Testis (tissue), 3 donors: ENCODE measurements around the gene LYRM4. TPM values are rescaled to one million over a fixed set of nuclear protein-coding genes. Genes with fewer than 3 reads are reported as not detected.

Experiments used
- DNase-seq: peaks from one replicate; pipeline ENCODE4 v3.0.0-alpha.2; 2019
- H3K27ac ChIP-seq, 2 donors: fragments of 200-600 bp; sonication (generic); one replicate each; pipeline ENCODE4 v1.5.1; 2019
- H3K27me3 ChIP-seq: fragments of 200-600 bp; sonication (generic); one replicate; pipeline ENCODE4 v1.5.1; 2019
- H3K36me3 ChIP-seq: fragments of 200-600 bp; sonication (generic); one replicate; pipeline ENCODE4 v1.5.1; 2017; ENCODE audit warnings: low read depth; ENCODE audit errors: missing control alignments
- H3K4me1 ChIP-seq: fragments of 200-600 bp; sonication (generic); one replicate; pipeline ENCODE4 v1.5.1; 2019
- H3K4me3 ChIP-seq, 2 donors: fragments of 200-600 bp; sonication (generic); one replicate each; pipeline ENCODE4 v1.5.1; 2017 to 2019
- H3K9me3 ChIP-seq: fragments of 200-600 bp; sonication (generic); one replicate; pipeline ENCODE4 v1.5.1; 2017
- CTCF ChIP-seq, 3 experiments: fragments of 450-650 bp in 2 of 3; fragments of 200-600 bp in 1 of 3; sonication (generic) in 1 of 3; IDR thresholded peaks; one replicate each; pipeline ENCODE4 v1.5.1; 2016 to 2019; ENCODE audit warnings: antibody characterized with exemption in 3 of 3, mild to moderate bottlenecking in 2 of 3, moderate library complexity in 1 of 3
- POLR2A ChIP-seq: fragments of 450-650 bp; IDR thresholded peaks from one replicate; pipeline ENCODE4 v1.6.1; 2017; ENCODE audit warnings: antibody characterized with exemption, mild to moderate bottlenecking, moderate library complexity
- WGBS, 2 donors: methylation state at CpG; one replicate each; pipeline ENCODE4 v1.1.5; 2018; 5-methylcytosine and 5-hydroxymethylcytosine counted together
- intact Hi-C: fragments of 100-400 bp; cut with DNase I; formaldehyde crosslinking; loops from one replicate; pipeline ENCODE4 v1.15.1; 2023; ENCODE audit warnings: low total_unique reads
- polyA plus RNA-seq: library from polyadenylated mRNA; stranded (reverse); fragments of 350-450 nt; fragmentation: Illumina TruSeq; extraction: RNeasy Lipid Tissue Mini Kit (QIAGEN cat#74804); gene quantifications from one replicate; pipeline ENCODE4 v1.2.3, GENCODE V29; 2014; ENCODE audit warnings: low read depth, low replicate concordance; ENCODE audit not compliant: insufficient read depth
- total RNA-seq, 2 donors: library from RNA; depleted of rRNA; stranded (reverse); fragments of >200 nt; gene quantifications; one replicate each; pipeline ENCODE4 v1.2.3, GENCODE V29; 2016

LYRM4 gene
- total and polyA plus RNA-seq, 3 donors from 2014 or later: 18.5 to 41.8 (median 23.0) TPM

- no peaks in the 10 kb centered on the region for H3K36me3 ChIP-seq
- H3K27me3 ChIP-seq: no peaks in the 10 kb centered on the region
- no peak overlapping the region for H3K4me3 ChIP-seq
- no peak overlapping the region for H3K27ac ChIP-seq
- no peaks in the 10 kb centered on the region for H3K4me1 ChIP-seq
- no peaks in the 10 kb centered on the region for H3K9me3 ChIP-seq
- DNase-seq: no peak
- 26 to 45% methylated on average over 3 of the region's 3 CpGs for WGBS, 2 donors
- no peak for TF ChIP-seq CTCF (IDR thresholded peaks at IDR 0.05)
- TF ChIP-seq POLR2A: no peak
- intact Hi-C loops: no loop called here
Observed at GRCh38 chr6:5158180-5158579, 102.6 kb downstream of the LYRM4 start.

- H3K27ac ChIP-seq: no peak overlapping the region
- H3K4me1 ChIP-seq: no peaks in the 10 kb centered on the region
- no peaks in the 10 kb centered on the region for H3K36me3 ChIP-seq
- intact Hi-C loops: no loop called here
- no peak overlapping the region for H3K4me3 ChIP-seq
- DNase-seq: no peak
- WGBS, 2 donors: 72 to 79% methylated on average over 10 of the region's 10 CpGs
- H3K9me3 ChIP-seq: no peaks in the 10 kb centered on the region
- TF ChIP-seq CTCF (IDR thresholded peaks at IDR 0.05): no peak
- no peaks in the 10 kb centered on the region for H3K27me3 ChIP-seq
Observed at GRCh38 chr6:5157621-5158138, 103.1 kb downstream of the LYRM4 start.

GRCh38 chr6:5156627-5157026 lies 104.1 kb downstream of the LYRM4 start:
- no peak for DNase-seq
- Histone ChIP-seq H3K27me3 (no peaks in the 10 kb centered on the region), H3K27ac (no peak overlapping the region), H3K9me3 (no peaks in the 10 kb centered on the region), H3K36me3 (no peaks in the 10 kb centered on the region), H3K4me1 (no peaks in the 10 kb centered on the region), H3K4me3 (no peak overlapping the region)
- TF ChIP-seq CTCF (IDR thresholded peaks at IDR 0.05) (no peak), POLR2A (no peak)
- 60 to 88% methylated on average over 5 of the region's 5 CpGs for WGBS, 2 donors
- intact Hi-C loops: no loop called here

- Histone ChIP-seq H3K9me3 (no peaks in the 10 kb centered on the region), H3K4me3 (no peak overlapping the region), H3K36me3 (no peaks in the 10 kb centered on the region), H3K4me1 (no peaks in the 10 kb centered on the region), H3K27ac (no peak overlapping the region), H3K27me3 (no peaks in the 10 kb centered on the region)
- DNase-seq: no peak
- no peak for TF ChIP-seq POLR2A
- 51 to 71% methylated on average over 3 of the region's 3 CpGs for WGBS, 2 donors
- intact Hi-C loops: no loop called here
Observed at GRCh38 chr6:5155906-5156305, 104.8 kb downstream of the LYRM4 start.

GRCh38 chr6:5153186-5153585 lies 107.6 kb downstream of the LYRM4 start:
- intact Hi-C loops: no loop called here
- no peak for DNase-seq

More at GRCh38 chr6:5153186-5153585, 107.6 kb downstream of the LYRM4 start:
- Histone ChIP-seq H3K4me3 (no peak overlapping the region), H3K27ac (no peak overlapping the region), H3K27me3 (no peaks in the 10 kb centered on the region), H3K4me1 (no peaks in the 10 kb centered on the region), H3K36me3 (no peaks in the 10 kb centered on the region), H3K9me3 (no peaks in the 10 kb centered on the region)
- no peak for TF ChIP-seq POLR2A
- no peak for TF ChIP-seq CTCF (IDR thresholded peaks at IDR 0.05)
- 93 to 96% methylated on average over 5 of the region's 5 CpGs for WGBS, 2 donors
